ENCODE results near the gene HMCN1.

The HMCN1 gene

DNA sequence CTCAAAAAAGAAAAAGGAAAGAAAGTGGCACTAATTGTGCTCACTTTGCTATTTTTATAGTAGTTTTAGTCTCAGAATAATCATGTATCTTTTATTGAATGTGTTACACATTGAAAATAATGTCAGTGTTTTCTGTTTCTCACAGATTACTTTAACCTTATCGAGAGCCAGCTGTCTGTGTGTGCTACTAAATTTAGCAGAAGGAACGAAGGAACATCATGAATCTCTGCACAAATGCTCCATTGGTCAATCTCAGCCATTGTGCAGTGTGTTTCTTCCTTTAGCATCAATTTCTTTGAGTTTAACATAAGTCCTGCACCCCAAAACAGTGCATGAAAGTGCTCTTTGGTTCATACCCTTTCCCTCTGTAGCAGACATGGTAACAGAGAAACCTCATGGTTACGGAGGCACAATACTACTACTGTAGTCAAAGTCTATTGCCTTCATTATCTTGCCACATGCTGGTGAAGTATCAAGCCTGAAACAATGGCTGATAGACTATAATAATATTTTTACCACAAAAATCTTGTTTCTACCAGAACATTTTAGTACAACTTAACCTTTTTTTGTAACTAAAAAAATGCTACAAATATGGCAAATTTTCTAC is 310.0 kb downstream of the HMCN1 start:
- Histone ChIP-seq H3K36me3 (ENCODE audit: control insufficient read depth, low read length) (no peaks in the 10 kb centered on the region), H4K20me1 (ENCODE audit: control insufficient read depth, insufficient read depth, low read depth, low read length) (no peaks in the 10 kb centered on the region), H3K4me1 (ENCODE audit: control insufficient read depth, low read length) (no peaks in the 10 kb centered on the region)

DNA sequence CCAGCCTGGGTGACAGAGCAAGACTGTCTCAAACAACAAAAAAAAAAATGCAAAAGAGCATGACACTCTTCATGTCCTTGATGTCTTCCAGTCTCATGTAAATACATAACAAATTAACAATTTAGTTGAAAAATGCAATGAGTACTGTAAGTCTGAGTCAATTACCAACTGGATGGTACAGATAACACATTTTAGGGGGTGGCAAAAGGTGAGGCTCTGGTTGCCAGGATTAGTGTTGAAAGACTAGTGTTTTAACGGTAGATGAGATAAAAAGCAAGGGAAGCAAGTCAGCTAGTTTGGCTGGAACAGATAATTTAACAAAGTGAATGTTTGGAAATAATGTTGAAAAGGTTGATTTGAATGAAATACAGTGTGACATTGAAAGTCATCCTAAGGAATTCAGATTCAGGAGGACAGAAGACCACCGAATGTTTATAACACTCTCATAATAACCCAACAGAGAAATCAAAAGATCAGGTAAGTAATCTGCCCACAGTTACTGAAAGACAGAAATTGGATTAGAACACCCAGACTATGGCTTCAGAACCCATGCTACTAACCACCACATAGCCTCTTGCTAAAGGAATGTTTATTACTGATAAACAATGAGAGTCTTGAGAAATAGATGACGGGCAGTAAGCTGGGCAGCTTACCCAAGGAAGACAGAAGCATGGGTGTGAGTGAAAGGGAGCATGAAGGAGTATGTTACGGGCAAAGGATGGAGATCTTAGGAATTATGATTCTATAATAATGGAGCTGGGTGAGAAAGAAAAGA is 312.4 kb downstream of the HMCN1 start:
- no peaks in the 10 kb centered on the region for H3K4me1 ChIP-seq (ENCODE audit: control insufficient read depth, low read length)
- no peak for TF ChIP-seq EZH2phosphoT487 (IDR thresholded peaks at IDR 0.05; ENCODE audit: borderline replicate concordance, low read length)
- TF ChIP-seq, protein P1, sequence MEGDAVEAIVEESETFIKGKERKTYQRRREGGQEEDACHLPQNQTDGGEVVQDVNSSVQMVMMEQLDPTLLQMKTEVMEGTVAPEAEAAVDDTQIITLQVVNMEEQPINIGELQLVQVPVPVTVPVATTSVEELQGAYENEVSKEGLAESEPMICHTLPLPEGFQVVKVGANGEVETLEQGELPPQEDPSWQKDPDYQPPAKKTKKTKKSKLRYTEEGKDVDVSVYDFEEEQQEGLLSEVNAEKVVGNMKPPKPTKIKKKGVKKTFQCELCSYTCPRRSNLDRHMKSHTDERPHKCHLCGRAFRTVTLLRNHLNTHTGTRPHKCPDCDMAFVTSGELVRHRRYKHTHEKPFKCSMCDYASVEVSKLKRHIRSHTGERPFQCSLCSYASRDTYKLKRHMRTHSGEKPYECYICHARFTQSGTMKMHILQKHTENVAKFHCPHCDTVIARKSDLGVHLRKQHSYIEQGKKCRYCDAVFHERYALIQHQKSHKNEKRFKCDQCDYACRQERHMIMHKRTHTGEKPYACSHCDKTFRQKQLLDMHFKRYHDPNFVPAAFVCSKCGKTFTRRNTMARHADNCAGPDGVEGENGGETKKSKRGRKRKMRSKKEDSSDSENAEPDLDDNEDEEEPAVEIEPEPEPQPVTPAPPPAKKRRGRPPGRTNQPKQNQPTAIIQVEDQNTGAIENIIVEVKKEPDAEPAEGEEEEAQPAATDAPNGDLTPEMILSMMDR (IDR thresholded peaks at IDR 0.05; ENCODE audit: low read depth, low read length, poor library complexity, severe bottlenecking) = no peak
- no peak overlapping the region for H3K4me3 ChIP-seq (ENCODE audit: low read length)
- no peak overlapping the region for H3K27ac ChIP-seq (ENCODE audit: low read depth, low read length)
- no peaks in the 10 kb centered on the region for H3K36me3 ChIP-seq (ENCODE audit: control insufficient read depth, low read length)
- H3K9me2 ChIP-seq (replicated peaks; ENCODE audit: control insufficient read depth, low read length) = no peaks in the 10 kb centered on the region
- no peaks in the 10 kb centered on the region for H3K79me2 ChIP-seq (ENCODE audit: control insufficient read depth, low read length)
- no peaks in the 10 kb centered on the region for H4K20me1 ChIP-seq (ENCODE audit: control insufficient read depth, insufficient read depth, low read depth, low read length)
- no peaks in the 10 kb centered on the region for H3K9me3 ChIP-seq (ENCODE audit: control insufficient read depth, insufficient read depth, low read length)
- no peaks in the 10 kb centered on the region for H3F3A ChIP-seq (ENCODE audit: control insufficient read depth, insufficient read depth)
- no peaks in the 10 kb centered on the region for H3K27me3 ChIP-seq (ENCODE audit: control insufficient read depth, low read length)
- H3K4me2 ChIP-seq (ENCODE audit: low read length) = no peak overlapping the region

More for the DNA sequence above, 310.0 kb downstream of the HMCN1 start:
- H3F3A ChIP-seq (ENCODE audit: control insufficient read depth, insufficient read depth) = no peaks in the 10 kb centered on the region
- H3K9me2 ChIP-seq (replicated peaks; ENCODE audit: control insufficient read depth, low read length) = no peaks in the 10 kb centered on the region
- no peak overlapping the region for H3K4me2 ChIP-seq (ENCODE audit: low read length)
- no peaks in the 10 kb centered on the region for H3K79me2 ChIP-seq (ENCODE audit: control insufficient read depth, low read length)
- no peaks in the 10 kb centered on the region for H3K9me3 ChIP-seq (ENCODE audit: control insufficient read depth, insufficient read depth, low read length)
- no peak overlapping the region for H3K4me3 ChIP-seq (ENCODE audit: low read length)
- no peaks in the 10 kb centered on the region for H3K27me3 ChIP-seq (ENCODE audit: control insufficient read depth, low read length)
- no peak for TF ChIP-seq EZH2phosphoT487 (IDR thresholded peaks at IDR 0.05; ENCODE audit: borderline replicate concordance, low read length)
- TF ChIP-seq, protein P1 (IDR thresholded peaks at IDR 0.05; ENCODE audit: low read depth, low read length, poor library complexity, severe bottlenecking) = no peak
- no peak overlapping the region for H3K27ac ChIP-seq (ENCODE audit: low read depth, low read length)

DNA sequence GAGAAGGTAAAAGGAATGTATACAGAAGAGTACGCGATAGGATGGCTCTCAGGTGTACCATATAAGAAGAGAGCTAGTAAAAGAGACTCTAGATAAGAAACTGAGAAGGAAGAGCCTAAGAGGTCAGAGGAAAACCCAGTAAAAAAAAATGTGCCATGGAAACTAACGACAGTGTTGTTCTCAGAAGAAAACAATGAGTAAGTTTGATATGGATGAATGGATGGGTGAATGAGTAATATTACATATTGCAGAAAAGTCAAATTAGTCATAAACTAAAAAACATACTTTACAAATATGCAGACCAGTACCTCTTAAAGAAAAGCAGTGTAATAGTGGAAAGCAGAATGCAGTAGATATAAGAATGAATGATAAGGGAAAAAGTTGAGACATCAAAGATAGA is 316.2 kb downstream of the HMCN1 start:
- Histone ChIP-seq H4K20me1 (ENCODE audit: control insufficient read depth, insufficient read depth, low read depth, low read length) (no peaks in the 10 kb centered on the region), H3K9me3 (ENCODE audit: control insufficient read depth, insufficient read depth, low read length) (no peaks in the 10 kb centered on the region), H3K4me3 (ENCODE audit: low read length) (no peak overlapping the region), H3K27ac (ENCODE audit: low read depth, low read length) (no peak overlapping the region), H3K9me2 (replicated peaks; ENCODE audit: control insufficient read depth, low read length) (no peaks in the 10 kb centered on the region), H3K4me2 (ENCODE audit: low read length) (no peak overlapping the region), H3K36me3 (ENCODE audit: control insufficient read depth, low read length) (no peaks in the 10 kb centered on the region), H3K27me3 (ENCODE audit: control insufficient read depth, low read length) (no peaks in the 10 kb centered on the region), H3K4me1 (ENCODE audit: control insufficient read depth, low read length) (no peaks in the 10 kb centered on the region), H3K79me2 (ENCODE audit: control insufficient read depth, low read length) (no peaks in the 10 kb centered on the region), H3F3A (ENCODE audit: control insufficient read depth, insufficient read depth) (no peaks in the 10 kb centered on the region)
- TF ChIP-seq, protein P1 (IDR thresholded peaks at IDR 0.05; ENCODE audit: low read depth, low read length, poor library complexity, severe bottlenecking) = no peak
- TF ChIP-seq EZH2phosphoT487 (IDR thresholded peaks at IDR 0.05; ENCODE audit: borderline replicate concordance, low read length) = no peak

Data from DOHH2 (cell line).